HepG2 (cell line): ENCODE data around the gene SULT6B1. TPM values are rescaled to one million over a fixed set of nuclear protein-coding genes. Genes with fewer than 3 reads are reported as not detected.

Experiments
- GFI1 ChIP-seq: sonication (generic); formaldehyde crosslinking; IDR thresholded peaks from 2 replicates; pipeline ENCODE4 v1.5.0; 2020; ENCODE audit warnings: missing genetic modification reagents, mild to moderate bottlenecking, borderline replicate concordance
- LRRFIP1 ChIP-seq: sonication (generic); formaldehyde crosslinking; conservative IDR thresholded peaks from 2 replicates; pipeline ENCODE4 v1.4.0; 2020; ENCODE audit warnings: missing genetic modification reagents
- MAZ ChIP-seq, 2 experiments: sonication (generic) in 1 of 2; formaldehyde crosslinking in 1 of 2; IDR thresholded peaks; 2 replicates each; pipeline versions ENCODE4 v1.5.0 to v1.6.1; 2012 to 2020; ENCODE audit warnings: low read depth in 2 of 2, mild to moderate bottlenecking in 2 of 2, borderline replicate concordance in 1 of 2, improper control_type of control experiment in 1 of 2, low read length in 1 of 2, missing genetic modification reagents in 1 of 2, moderate library complexity in 1 of 2
- PATZ1 ChIP-seq: sonication (generic); formaldehyde crosslinking; IDR thresholded peaks from 2 replicates; pipeline ENCODE4 v1.4.0; 2020; ENCODE audit warnings: missing genetic modification reagents
- PAX8 ChIP-seq: sonication (generic); formaldehyde crosslinking; IDR thresholded peaks from 2 replicates; pipeline ENCODE4 v1.8.0; 2022; ENCODE audit warnings: mild to moderate bottlenecking, missing genetic modification reagents, borderline replicate concordance
- RARA ChIP-seq: IDR thresholded peaks from 2 replicates; pipeline ENCODE4 v1.6.1; 2016; ENCODE audit warnings: missing genetic modification reagents, missing compliant biosample characterization
- RXRB ChIP-seq: IDR thresholded peaks from 2 replicates; pipeline ENCODE4 v1.6.1; 2016; ENCODE audit warnings: borderline replicate concordance, missing genetic modification reagents, missing compliant biosample characterization
- SALL1 ChIP-seq: sonication (generic); formaldehyde crosslinking; IDR thresholded peaks from 2 replicates; pipeline ENCODE4 v1.8.0; 2022; ENCODE audit warnings: mild to moderate bottlenecking, missing genetic modification reagents
- SOX13 ChIP-seq, 3 experiments: fragments of 450-650 bp in 1 of 3; sonication (generic) in 1 of 3; formaldehyde crosslinking in 1 of 3; IDR thresholded peaks in 2 of 3; conservative IDR thresholded peaks in 1 of 3; 2 replicates each; pipeline versions ENCODE4 v1.5.0 to v1.6.1; 2016 to 2020; ENCODE audit warnings: antibody characterized with exemption in 1 of 3, mild to moderate bottlenecking in 1 of 3, missing compliant biosample characterization in 1 of 3, missing genetic modification reagents in 1 of 3, moderate library complexity in 1 of 3
- SOX6 ChIP-seq, 2 experiments: fragments of 450-650 bp in 1 of 2; sonication (generic) in 1 of 2; formaldehyde crosslinking in 1 of 2; IDR thresholded peaks; 2 replicates each; pipeline versions ENCODE4 v1.4.0 to v1.6.1; 2017 to 2020; ENCODE audit warnings: antibody characterized with exemption in 1 of 2, mild to moderate bottlenecking in 1 of 2, missing genetic modification reagents in 1 of 2
- TFE3 ChIP-seq: IDR thresholded peaks from 2 replicates; pipeline ENCODE4 v1.6.1; 2016
- THAP11 ChIP-seq: IDR thresholded peaks from 2 replicates; pipeline ENCODE4 v1.6.1; 2016; ENCODE audit warnings: missing biosample characterization, missing genetic modification reagents
- ZBTB7B ChIP-seq: sonication (generic); formaldehyde crosslinking; IDR thresholded peaks from 2 replicates; pipeline ENCODE4 v1.4.0; 2020; ENCODE audit warnings: missing genetic modification reagents
- ZFX ChIP-seq: sonication (generic); formaldehyde crosslinking; IDR thresholded peaks from 2 replicates; pipeline ENCODE4 v1.4.0; 2020; ENCODE audit warnings: mild to moderate bottlenecking, low read depth, missing genetic modification reagents, moderate library complexity
- ZGPAT ChIP-seq: IDR thresholded peaks from 2 replicates; pipeline ENCODE4 v1.6.1; 2016; ENCODE audit warnings: mild to moderate bottlenecking
- ZNF17 ChIP-seq: sonication (generic); formaldehyde crosslinking; IDR thresholded peaks from 2 replicates; pipeline ENCODE4 v1.5.0; 2020; ENCODE audit warnings: mild to moderate bottlenecking, missing genetic modification reagents
- ZNF275 ChIP-seq: sonication (generic); formaldehyde crosslinking; IDR thresholded peaks from 2 replicates; pipeline ENCODE4 v1.8.0; 2022; ENCODE audit warnings: missing genetic modification reagents, mild to moderate bottlenecking, inconsistent platforms, borderline replicate concordance
- ZNF644 ChIP-seq: IDR thresholded peaks from 2 replicates; pipeline ENCODE4 v1.6.1; 2016; ENCODE audit warnings: low read depth
- polyA plus RNA-seq, 8 experiments: library from polyadenylated mRNA; depleted of rRNA in 3 of 8; stranded (reverse) in 7 of 8; unstranded in 1 of 8; fragments of >200 nt; fragmentation: Illumina TruSeq in 4 of 8; extraction: Trizol in 4 of 8; gene quantifications; 2 replicates each; pipeline versions ENCODE4 v1.2.1 to v1.2.3, GENCODE V29; 2011 to 2016; ENCODE audit warnings: low read depth in 4 of 8, missing spikeins in 1 of 8, mixed read lengths in 1 of 8; ENCODE audit not compliant: insufficient read depth in 1 of 8
- total RNA-seq, 5 experiments: library from RNA; depleted of rRNA; stranded (reverse); fragments of >200 nt; fragmentation: Illumina TruSeq; extraction: Trizol; gene quantifications; 2 replicates each; pipeline ENCODE4 v1.2.3, GENCODE V29; 2016; ENCODE audit warnings: low read depth in 1 of 5

SULT6B1 gene
- total and polyA plus RNA-seq, 2 of the 13 experiments (the other 11 are each of a cell fraction or from before 2014, with no cell fraction given): not detected

- TF ChIP-seq GFI1 (CRISPR knock-in tag) (0 out of 2 replicates have a peak, but pooled peaks have one; percentile 39), ZNF17 (CRISPR knock-in tag) (no peak), SOX6 (IDR thresholded peaks at IDR 0.05) (no peak), SOX6 (CRISPR knock-in tag; IDR thresholded peaks at IDR 0.05) (peak; percentile 37; the same call in 1 of the 2 replicates), ZGPAT (0 out of 2 replicates have a peak, but pooled peaks have one; percentile 49), PATZ1 (CRISPR knock-in tag) (0 out of 2 replicates have a peak, but pooled peaks have one; percentile 44), RXRB (peak; percentile 67; the same call in 1 of the 2 replicates), ZBTB7B (CRISPR knock-in tag) (no peak), THAP11 (CRISPR knock-in tag) (peak; percentile 62; the same call in 1 of the 2 replicates), TFE3 (peak; percentile 49; the same call in 1 of the 2 replicates), PAX8 (CRISPR knock-in tag) (no peak), RARA (peak; percentile 73), ZNF275 (CRISPR knock-in tag) (no peak), MAZ (IDR thresholded peaks at IDR 0.05; ENCODE audit: borderline replicate concordance, low read depth, low read length) (no peak), MAZ (CRISPR knock-in tag; IDR thresholded peaks at IDR 0.05; ENCODE audit: low read depth) (no peak), SOX13 (IDR thresholded peaks at IDR 0.05) (no peak), SOX13 (CRISPR knock-in tag; conservative IDR thresholded peaks at IDR 0.05 in 1 of 2, IDR thresholded peaks at IDR 0.05 in 1 of 2) (peak in 1 of 2 experiments; percentile 65; a peak in 1 of 4 replicates), ZNF644 (CRISPR knock-in tag) (peak; percentile 93), ZFX (peak; percentile 78), SALL1 (CRISPR knock-in tag) (peak; percentile 63), LRRFIP1 (CRISPR knock-in tag) (no peak)
These were observed 1.1 kb upstream of the SULT6B1 start (continued) for GRCh38 chr2:37189452-37190153.
